GM04503 (cell line): ENCODE data around the gene MYBPC3.
"Not testable (repeated sequence)": the region's sequence is repeated elsewhere in the genome, so short reads cannot be mapped to it uniquely, and the experiment has no call there.

Source experiments
- DNase-seq: peaks from one replicate; pipeline ENCODE4 v3.0.0-alpha.2; 2012; ENCODE audit warnings: low read depth

Gene MYBPC3

GRCh38 chr11:47336595-47336994 lies 15.9 kb downstream of the MYBPC3 start:
- DNase-seq = no peak

GRCh38 chr11:47335733-47336132 lies 16.8 kb downstream of the MYBPC3 start:
- no peak for DNase-seq

GRCh38 chr11:47334699-47335411 lies 17.6 kb downstream of the MYBPC3 start:
- DNase-seq = not testable (repeated sequence)

- DNase-seq = no peak
Measured at GRCh38 chr11:47333886-47334443, 18.5 kb downstream of the MYBPC3 start.

- no peak for DNase-seq
Measured at GRCh38 chr11:47333526-47333845, 19.0 kb downstream of the MYBPC3 start.

GRCh38 chr11:47332791-47333525 lies 19.5 kb downstream of the MYBPC3 start:
- DNase-seq = no peak

GRCh38 chr11:47332303-47332711 lies 20.2 kb downstream of the MYBPC3 start:
- no peak for DNase-seq

GRCh38 chr11:47331454-47332302 lies 20.8 kb downstream of the MYBPC3 start:
- no peak for DNase-seq

- no peak for DNase-seq
Measured at GRCh38 chr11:47329987-47330931, 22.2 kb downstream of the MYBPC3 start.

GRCh38 chr11:47329431-47329986 lies 23.0 kb downstream of the MYBPC3 start:
- DNase-seq = no peak

GRCh38 chr11:47328449-47329390 lies 23.8 kb downstream of the MYBPC3 start:
- DNase-seq = no peak

- no peak for DNase-seq
Measured at GRCh38 chr11:47327949-47328348, 24.6 kb downstream of the MYBPC3 start.

- no peak for DNase-seq
Measured at GRCh38 chr11:47327025-47327424, 25.5 kb downstream of the MYBPC3 start.

GRCh38 chr11:47326198-47326597 lies 26.3 kb downstream of the MYBPC3 start:
- DNase-seq = no peak

GRCh38 chr11:47325271-47326041 lies 27.0 kb downstream of the MYBPC3 start:
- DNase-seq = no peak

GRCh38 chr11:47324520-47324919 lies 28.0 kb downstream of the MYBPC3 start:
- no peak for DNase-seq

GRCh38 chr11:47318166-47318565 lies 34.3 kb downstream of the MYBPC3 start:
- no peak for DNase-seq

- DNase-seq = no peak
Measured at GRCh38 chr11:47317064-47317828, 35.3 kb downstream of the MYBPC3 start.
